Psoas muscle (tissue), 8 donors: ENCODE measurements around the gene PHOX2B. TPM values are rescaled to one million over a fixed set of nuclear protein-coding genes. Genes with fewer than 3 reads are reported as not detected.

Experiments
- ATAC-seq, 4 donors: fragments of 200-7000 bp; cut with Tn5 transposase; one replicate each; pipeline ENCODE4 v1.9.1; 2020; ENCODE audit warnings: moderate library complexity in 3 of 4, mild to moderate bottlenecking in 2 of 4
- DNase-seq, 2 donors: peaks; one replicate each; pipeline ENCODE4 v3.0.0-alpha.2; 2020
- H3K27ac ChIP-seq: fragments of 200-600 bp; one replicate; pipeline ENCODE4 v1.8.0; 2022
- H3K27me3 ChIP-seq, 3 donors: fragments of 200-600 bp in 1 of 3; one replicate each; pipeline versions ENCODE4 v1.6.1 to v1.8.0; 2013 to 2022; ENCODE audit warnings: low read length in 2 of 3, mild to moderate bottlenecking in 2 of 3, moderate library complexity in 1 of 3; ENCODE audit not compliant: insufficient read depth in 3 of 3
- H3K36me3 ChIP-seq, 2 donors: fragments of 200-600 bp in 1 of 2; one replicate each; pipeline versions ENCODE4 v1.6.1 to v1.8.0; 2013 to 2022; ENCODE audit warnings: low read depth in 1 of 2, mild to moderate bottlenecking in 1 of 2, moderate library complexity in 1 of 2; ENCODE audit not compliant: insufficient read depth in 1 of 2
- H3K4me1 ChIP-seq: fragments of 200-600 bp; one replicate; pipeline ENCODE4 v1.8.0; 2022
- H3K4me3 ChIP-seq: fragments of 200-600 bp; one replicate; pipeline ENCODE4 v1.8.0; 2022; ENCODE audit warnings: mild to moderate bottlenecking
- H3K9me3 ChIP-seq: fragments of 200-600 bp; one replicate; pipeline ENCODE4 v1.8.0; 2022
- CTCF ChIP-seq: fragments of 200-600 bp; IDR thresholded peaks from one replicate; pipeline ENCODE4 v1.8.0; 2022; ENCODE audit warnings: antibody characterized with exemption
- WGBS, 3 donors: extraction: QIAGEN DNeasy Blood & Tissue Kit; methylation state at CpG; one replicate each; pipeline versions ENCODE4 v1.1.6 to v1.1.7; 2013; 5-methylcytosine and 5-hydroxymethylcytosine counted together
- intact Hi-C, 2 donors: fragments of 100-400 bp; cut with DNase I; formaldehyde crosslinking; loops; one replicate each; pipeline versions ENCODE4 v1.11.0 to v1.14.2; 2022
- polyA plus RNA-seq, 3 donors: library from polyadenylated mRNA; stranded (reverse); fragments of 200-250 nt; gene quantifications; one replicate each; pipeline ENCODE4 v1.2.3, GENCODE V29; 2013
- total RNA-seq, 4 donors: library from RNA; stranded (reverse); fragmentation: NEBNext Ultra II Directional in 2 of 4; extraction: Animal tissue kit (Norgen Biotek cat#: 25700) in 2 of 4; gene quantifications; one replicate each; pipeline versions ENCODE4 v1.2.1 to v1.2.4, GENCODE V29; 2021 to 2023
- donor health status: healthy with polysubstance abuse.
- donor health status: DM: no; HTN: no; CAD: no; lungs with moderate emphysema.
- donor health status: Bipolar disorder and iron deficiency.
- donor health status: healthy.
- donor health status: DM: yes; HTN: yes; CAD: no.
- donor health status: DM: no; HTN: no; CAD: no.
- donor health status: DM: no; HTN: no; CAD: no.
- donor health status: DM: yes; HTN: yes; CAD: no.

Gene PHOX2B
- total and polyA plus RNA-seq, 7 donors, result 0.01 TPM; not detected in 6

- Histone ChIP-seq H3K4me3 (no peak overlapping the region), H3K4me1 (no peaks in the 10 kb centered on the region), H3K27me3 (peaks cover 0 to 3% (median 0%) of the 10 kb centered on the region in 3 donors), H3K27ac (no peak overlapping the region), H3K9me3 (no peaks in the 10 kb centered on the region), H3K36me3 (no peaks in the 10 kb centered on the region)
- no peak for TF ChIP-seq CTCF
- intact Hi-C loops, result no loop called here
- 54 to 64% (median 61%) methylated on average over 5 of the region's 5 CpGs for WGBS, 3 donors
- ATAC-seq (no peak), DNase-seq (no peak)
These were observed 38.6 kb downstream of the PHOX2B start for GRCh38 chr4:41709844-41710481.

GRCh38 chr4:41703785-41704184, 44.7 kb downstream of the PHOX2B start:
- ATAC-seq (no peak), DNase-seq (no peak)
- WGBS, 3 donors, result 68 to 75% (median 74%) methylated on average over 3 of the region's 3 CpGs
- Histone ChIP-seq H3K27ac (no peak overlapping the region), H3K36me3 (peaks cover 0 to 5% of the 10 kb centered on the region in 2 donors), H3K4me3 (no peak overlapping the region), H3K9me3 (no peaks in the 10 kb centered on the region), H3K4me1 (no peaks in the 10 kb centered on the region), H3K27me3 (no peaks in the 10 kb centered on the region)
- intact Hi-C loops, result no loop called here
- TF ChIP-seq CTCF, result no peak

GRCh38 chr4:41702770-41703169, 45.8 kb downstream of the PHOX2B start:
- H3K4me1 ChIP-seq, result no peaks in the 10 kb centered on the region
- H3K4me3 ChIP-seq, result no peak overlapping the region
- no peaks in the 10 kb centered on the region for H3K27me3 ChIP-seq
- peak in 1 of 4 donors; percentile 36 for ATAC-seq
- no peak for DNase-seq
- no peak overlapping the region for H3K27ac ChIP-seq
- no peak for TF ChIP-seq CTCF
- WGBS, 3 donors, result 68 to 77% (median 68%) methylated on average over 4 of the region's 4 CpGs
- peaks cover 0 to 14% of the 10 kb centered on the region in 2 donors for H3K36me3 ChIP-seq
- intact Hi-C loops, result no loop called here
- H3K9me3 ChIP-seq, result no peaks in the 10 kb centered on the region

GRCh38 chr4:41701983-41702382, 46.5 kb downstream of the PHOX2B start:
- H3K27me3 ChIP-seq, result no peaks in the 10 kb centered on the region
- H3K9me3 ChIP-seq, result no peaks in the 10 kb centered on the region
- no peak for DNase-seq
- peaks cover under 1 to 22% of the 10 kb centered on the region in 2 donors for H3K36me3 ChIP-seq
- WGBS, 3 donors, result 62 to 74% (median 65%) methylated on average over 3 of the region's 3 CpGs
- no peak overlapping the region for H3K27ac ChIP-seq
- intact Hi-C loops, result no loop called here
- TF ChIP-seq CTCF, result no peak
- no peaks in the 10 kb centered on the region for H3K4me1 ChIP-seq
- no peak overlapping the region for H3K4me3 ChIP-seq
- no peak for ATAC-seq

- Histone ChIP-seq H3K27me3 (no peaks in the 10 kb centered on the region), H3K4me3 (no peak overlapping the region), H3K9me3 (no peaks in the 10 kb centered on the region), H3K36me3 (peaks cover 2 to 54% of the 10 kb centered on the region in 2 donors), H3K4me1 (no peaks in the 10 kb centered on the region), H3K27ac (no peak overlapping the region)
- intact Hi-C loops, result no loop called here
- ATAC-seq (no peak), DNase-seq (no peak)
- 73 to 83% (median 73%) methylated on average over 4 of the region's 4 CpGs for WGBS, 3 donors
- TF ChIP-seq CTCF, result no peak
These were observed 51.8 kb downstream of the PHOX2B start for GRCh38 chr4:41696763-41697162.
